HUES6 (cell line): ENCODE measurements around the gene LEMD2.

Experiments
- H3K27ac ChIP-seq: 2 replicates; pipeline ENCODE4 v1.7.0; 2013; ENCODE audit warnings: low read depth, mild to moderate bottlenecking, low read length, inconsistent platforms
- H3K27me3 ChIP-seq: 2 replicates; pipeline ENCODE4 v1.6.1; 2013; ENCODE audit warnings: low read length; ENCODE audit not compliant: control insufficient read depth, insufficient read depth
- H3K36me3 ChIP-seq: 2 replicates; pipeline ENCODE4 v1.6.1; 2013; ENCODE audit warnings: low read length; ENCODE audit not compliant: control insufficient read depth, insufficient read depth
- H3K4me1 ChIP-seq: 2 replicates; pipeline ENCODE4 v1.6.1; 2013; ENCODE audit warnings: low read length; ENCODE audit not compliant: control insufficient read depth, insufficient read depth
- H3K4me3 ChIP-seq: 2 replicates; pipeline ENCODE4 v1.5.1; 2013; ENCODE audit warnings: low read depth, low read length
- H3K9ac ChIP-seq: one replicate; pipeline ENCODE4 v1.6.1; 2013; ENCODE audit warnings: mild to moderate bottlenecking, low read length
- H3K9me3 ChIP-seq: 2 replicates; pipeline ENCODE4 v1.6.1; 2013; ENCODE audit warnings: low read depth, low read length; ENCODE audit not compliant: control insufficient read depth, insufficient read depth

LEMD2 gene

DNA sequence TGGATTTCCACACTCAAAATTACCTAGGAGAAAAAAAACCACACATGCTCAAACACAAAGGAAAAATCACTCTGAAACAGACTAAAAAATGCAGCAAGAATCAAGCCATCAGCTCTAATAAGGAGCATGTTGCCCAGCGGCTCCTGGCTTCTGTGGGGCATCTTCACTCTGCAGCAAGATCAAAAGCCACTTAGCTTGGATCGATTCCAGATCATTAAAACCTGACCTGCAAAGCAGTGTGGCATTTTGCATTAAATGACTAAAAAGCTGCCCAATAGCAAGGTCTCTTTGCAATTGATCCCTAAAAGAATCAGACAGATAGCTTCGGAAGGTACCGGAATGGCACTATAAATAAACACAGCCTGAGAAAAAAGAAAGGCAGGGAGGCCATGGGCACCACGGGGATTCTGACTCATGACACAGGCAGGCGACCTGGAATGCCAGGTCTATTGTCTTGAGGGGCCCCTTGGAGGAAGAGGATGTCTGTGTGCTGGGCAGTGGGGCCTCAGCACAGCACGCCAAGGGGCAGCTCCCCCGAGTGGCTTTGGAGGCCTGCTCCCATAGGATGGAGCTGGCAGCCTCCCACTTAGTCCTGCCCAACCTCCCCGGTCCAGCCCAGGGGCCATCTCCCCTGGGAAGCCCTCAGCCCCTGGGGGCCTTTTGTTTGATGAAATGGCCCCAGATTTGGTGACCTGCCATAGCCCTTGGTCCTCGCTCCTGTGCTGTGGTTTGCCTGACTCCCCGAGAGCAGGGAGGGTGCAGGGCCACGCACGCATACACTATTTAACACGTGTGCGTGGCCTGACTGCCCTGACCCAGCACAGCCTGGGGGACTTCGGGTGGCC is 7.6 kb downstream of the LEMD2 start:
- Histone ChIP-seq H3K4me1 (peaks cover 69% of the 10 kb centered on the region), H3K27me3 (no peaks in the 10 kb centered on the region), H3K4me3 (no peak overlapping the region; the same call in 1 of the 2 replicates), H3K9ac (peak overlapping the region; percentile 73), H3K9me3 (no peaks in the 10 kb centered on the region), H3K36me3 (peaks cover 85% of the 10 kb centered on the region), H3K27ac (peak overlapping the region; percentile 92)

DNA sequence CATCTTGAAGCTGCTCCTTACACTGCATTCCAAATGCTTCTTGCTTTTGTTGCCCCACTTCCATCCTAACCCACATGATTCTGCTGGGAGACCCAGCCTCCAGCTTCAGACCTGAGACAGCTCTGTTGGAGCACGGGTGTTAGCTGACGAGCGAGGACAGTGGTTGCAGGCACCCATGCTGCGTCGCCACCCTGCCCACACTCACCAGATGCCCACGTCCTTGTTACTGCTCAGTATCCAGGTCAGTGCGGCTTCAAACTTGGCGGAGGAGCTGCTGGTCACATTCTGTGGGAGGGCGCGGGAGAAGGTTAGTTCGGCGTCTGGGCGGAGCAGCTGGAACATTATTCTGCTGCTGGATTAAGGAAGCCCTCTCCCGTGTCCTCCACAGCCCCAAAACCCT is 9.0 kb downstream of the LEMD2 start:
- no peaks in the 10 kb centered on the region for H3K27me3 ChIP-seq
- peak overlapping the region; percentile 62 for H3K9ac ChIP-seq
- H3K36me3 ChIP-seq = peaks cover 92% of the 10 kb centered on the region
- peaks cover 55% of the 10 kb centered on the region for H3K4me1 ChIP-seq
- no peak overlapping the region for H3K4me3 ChIP-seq
- H3K9me3 ChIP-seq = no peaks in the 10 kb centered on the region
- peak overlapping the region; percentile 92; the same call in 1 of the 2 replicates for H3K27ac ChIP-seq

DNA sequence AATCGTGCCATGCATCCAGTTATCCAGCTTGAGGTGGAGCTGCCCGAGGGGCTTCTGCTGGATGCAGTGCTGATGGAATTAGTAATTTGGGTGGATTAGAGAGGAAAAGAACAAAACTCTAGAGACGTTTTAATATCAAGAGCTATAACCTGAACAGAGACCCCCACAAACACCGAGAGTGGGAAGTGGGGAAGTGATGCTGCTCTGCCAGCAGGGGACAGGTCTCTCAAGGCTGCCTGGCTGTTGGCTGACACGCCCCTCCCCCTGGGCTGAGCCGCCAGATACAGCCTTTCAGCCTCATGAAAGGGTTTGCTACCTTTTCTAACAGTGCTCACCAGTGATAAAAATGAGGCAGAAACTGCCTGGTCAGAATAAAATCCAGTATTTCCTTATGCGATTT is 9.6 kb downstream of the LEMD2 start:
- Histone ChIP-seq H3K27ac (no peak overlapping the region; the same call in 1 of the 2 replicates), H3K4me3 (no peak overlapping the region), H3K4me1 (peaks cover 50% of the 10 kb centered on the region), H3K27me3 (no peaks in the 10 kb centered on the region), H3K9ac (no peak overlapping the region), H3K9me3 (no peaks in the 10 kb centered on the region), H3K36me3 (peaks cover 92% of the 10 kb centered on the region)

- H3K4me1 ChIP-seq = peaks cover 52% of the 10 kb centered on the region
- H3K27me3 ChIP-seq = no peaks in the 10 kb centered on the region
- no peak overlapping the region; the same call in 1 of the 2 replicates for H3K27ac ChIP-seq
- no peak overlapping the region for H3K4me3 ChIP-seq
- H3K36me3 ChIP-seq = peaks cover 89% of the 10 kb centered on the region
- no peaks in the 10 kb centered on the region for H3K9me3 ChIP-seq
- H3K9ac ChIP-seq = no peak overlapping the region
Measured at GRCh38 chr6:33778444-33779121, 10.3 kb downstream of the LEMD2 start.

GRCh38 chr6:33777398-33778388 is 11.2 kb downstream of the LEMD2 start:
- H3K27me3 ChIP-seq = no peaks in the 10 kb centered on the region
- peaks cover 59% of the 10 kb centered on the region for H3K4me1 ChIP-seq
- no peaks in the 10 kb centered on the region for H3K9me3 ChIP-seq
- H3K9ac ChIP-seq = peak overlapping the region; percentile 6
- no peak overlapping the region for H3K4me3 ChIP-seq
- H3K27ac ChIP-seq = no peak overlapping the region
- peaks cover 89% of the 10 kb centered on the region for H3K36me3 ChIP-seq

GRCh38 chr6:33776764-33777163 is 12.2 kb downstream of the LEMD2 start:
- H3K9me3 ChIP-seq = no peaks in the 10 kb centered on the region
- peaks cover 59% of the 10 kb centered on the region for H3K4me1 ChIP-seq
- H3K27ac ChIP-seq = no peak overlapping the region
- peaks cover 88% of the 10 kb centered on the region for H3K36me3 ChIP-seq
- no peak overlapping the region for H3K4me3 ChIP-seq
- H3K27me3 ChIP-seq = no peaks in the 10 kb centered on the region
- no peak overlapping the region for H3K9ac ChIP-seq

GRCh38 chr6:33776186-33776585 is 12.7 kb downstream of the LEMD2 start:
- Histone ChIP-seq H3K4me3 (no peak overlapping the region), H3K9me3 (no peaks in the 10 kb centered on the region), H3K36me3 (peaks cover 88% of the 10 kb centered on the region), H3K4me1 (peaks cover 57% of the 10 kb centered on the region), H3K27me3 (no peaks in the 10 kb centered on the region), H3K27ac (no peak overlapping the region), H3K9ac (no peak overlapping the region)

DNA sequence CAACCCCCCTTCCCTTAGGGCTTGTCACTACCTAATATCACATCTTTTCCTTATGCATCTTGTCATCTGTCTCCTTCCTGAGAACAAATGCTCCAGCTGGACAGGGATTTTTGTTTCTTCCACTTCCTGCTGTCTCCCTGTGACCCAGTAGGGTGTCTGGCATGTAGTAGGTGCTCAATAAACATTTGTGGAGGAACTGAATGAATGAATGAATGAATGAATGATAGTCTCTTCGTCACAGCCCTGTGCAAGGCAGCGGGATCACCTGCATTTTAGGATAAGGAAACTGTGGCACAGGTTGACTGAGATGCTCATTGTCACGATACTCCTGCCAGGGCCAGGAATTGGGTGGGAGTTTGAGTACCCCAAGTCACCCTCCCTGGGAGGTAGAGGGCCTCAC is 14.2 kb downstream of the LEMD2 start:
- Histone ChIP-seq H3K27me3 (no peaks in the 10 kb centered on the region), H3K4me1 (peaks cover 57% of the 10 kb centered on the region), H3K9me3 (no peaks in the 10 kb centered on the region), H3K4me3 (no peak overlapping the region), H3K36me3 (peaks cover 73% of the 10 kb centered on the region), H3K9ac (no peak overlapping the region), H3K27ac (no peak overlapping the region)

DNA sequence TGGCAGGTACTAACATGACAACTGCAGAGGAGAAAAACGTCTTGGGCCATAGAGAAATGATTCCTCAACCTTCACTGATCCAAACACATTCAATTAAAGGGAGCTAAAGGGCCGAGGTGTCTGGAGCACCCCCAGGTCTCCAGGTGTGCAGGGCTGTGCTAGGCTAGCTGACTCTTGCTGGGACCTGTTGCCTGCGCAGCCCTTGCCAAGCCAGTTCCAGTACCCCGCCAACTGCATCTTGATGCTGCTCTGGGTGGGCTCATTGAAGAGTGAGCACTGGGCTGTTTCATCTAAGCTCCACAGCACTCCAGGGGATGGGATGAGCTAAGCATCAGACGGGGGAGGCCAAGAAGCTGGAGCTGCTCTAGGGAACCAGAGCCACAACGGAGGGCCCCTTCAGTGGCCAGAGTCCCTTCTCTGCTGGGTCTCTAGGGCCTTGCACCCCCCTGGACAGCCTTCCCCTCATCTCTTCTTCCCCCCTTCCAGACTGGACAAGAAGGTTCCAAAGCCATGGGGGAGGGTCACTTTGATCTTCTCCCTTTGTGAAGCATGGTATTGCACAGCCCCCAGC is 15.9 kb downstream of the LEMD2 start:
- Histone ChIP-seq H3K9ac (no peak overlapping the region), H3K4me1 (peaks cover 51% of the 10 kb centered on the region), H3K9me3 (no peaks in the 10 kb centered on the region), H3K4me3 (no peak overlapping the region), H3K27me3 (no peaks in the 10 kb centered on the region), H3K36me3 (peaks cover 56% of the 10 kb centered on the region), H3K27ac (no peak overlapping the region)

DNA sequence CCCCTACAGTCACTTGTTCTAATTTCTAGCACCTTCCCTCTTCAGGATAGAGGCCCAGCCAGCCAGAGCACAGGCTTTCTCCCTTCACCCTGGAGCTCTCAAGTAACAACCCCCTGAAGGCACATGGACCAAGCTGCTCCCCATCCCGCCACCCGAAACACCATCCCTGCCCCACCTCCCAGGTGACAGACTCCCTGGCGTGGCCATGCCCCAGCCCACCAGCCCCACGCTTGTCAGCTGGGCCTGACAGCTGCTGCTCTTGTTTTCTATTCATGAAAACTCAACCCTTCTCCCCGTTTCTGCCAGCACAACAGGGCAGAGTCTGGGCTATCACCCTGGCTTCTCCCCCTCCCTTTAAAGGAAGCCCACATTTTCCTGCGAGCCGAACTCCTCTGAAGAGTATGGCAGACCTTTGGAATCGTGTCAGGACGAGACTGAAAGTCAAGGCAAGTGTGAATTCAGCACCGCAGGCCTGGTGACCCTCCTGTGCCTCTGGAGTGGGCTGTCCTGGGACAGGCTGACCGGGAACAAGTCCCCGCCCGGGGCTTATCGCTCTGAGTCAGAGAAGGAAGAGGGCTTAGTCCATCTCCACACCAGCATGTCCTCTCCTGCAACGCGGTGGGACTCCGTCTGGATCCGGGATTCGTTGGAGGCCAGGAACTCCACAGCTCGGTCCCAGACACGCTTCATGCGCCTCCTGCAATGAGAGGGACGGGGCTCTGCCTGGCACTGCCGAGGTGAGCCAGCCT is 16.7 kb downstream of the LEMD2 start:
- Histone ChIP-seq H3K27me3 (no peaks in the 10 kb centered on the region), H3K36me3 (peaks cover 48% of the 10 kb centered on the region), H3K4me1 (peaks cover 49% of the 10 kb centered on the region), H3K9me3 (no peaks in the 10 kb centered on the region; the same call in 1 of the 2 replicates), H3K27ac (peak overlapping the region; percentile 76; the same call in 1 of the 2 replicates), H3K4me3 (no peak overlapping the region), H3K9ac (peak overlapping the region; percentile 47)
